ENCODE results near the gene NCAPH2.

The NCAPH2 gene

DNA sequence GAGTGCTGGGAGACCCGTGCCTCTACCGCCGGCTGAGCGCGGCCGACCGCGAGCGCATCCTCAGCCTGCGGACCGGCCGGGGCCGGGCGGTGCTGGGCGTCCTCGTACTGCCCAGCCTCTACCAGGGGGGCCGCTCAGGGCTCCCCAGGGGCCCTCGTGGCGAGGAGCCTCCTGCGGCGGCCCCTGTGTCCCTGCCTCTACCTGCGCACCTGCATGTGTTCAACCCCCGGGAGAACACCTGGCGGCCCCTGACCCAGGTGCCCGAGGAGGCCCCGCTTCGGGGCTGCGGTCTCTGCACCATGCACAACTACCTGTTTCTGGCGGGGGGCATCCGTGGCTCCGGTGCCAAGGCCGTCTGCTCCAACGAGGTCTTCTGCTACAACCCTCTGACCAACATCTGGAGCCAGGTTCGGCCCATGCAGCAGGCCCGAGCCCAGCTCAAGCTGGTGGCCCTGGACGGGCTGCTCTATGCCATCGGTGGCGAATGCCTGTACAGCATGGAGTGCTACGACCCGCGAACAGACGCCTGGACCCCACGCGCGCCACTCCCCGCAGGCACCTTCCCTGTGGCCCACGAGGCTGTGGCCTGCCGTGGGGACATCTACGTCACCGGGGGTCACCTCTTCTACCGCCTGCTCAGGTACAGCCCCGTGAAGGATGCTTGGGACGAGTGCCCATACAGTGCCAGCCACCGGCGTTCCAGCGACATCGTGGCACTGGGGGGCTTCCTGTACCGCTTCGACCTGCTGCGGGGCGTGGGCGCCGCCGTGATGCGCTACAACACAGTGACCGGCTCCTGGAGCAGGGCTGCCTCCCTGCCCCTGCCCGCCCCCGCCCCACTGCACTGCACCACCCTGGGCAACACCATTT lies 41.1 kb downstream of the NCAPH2 start:
- TF ChIP-seq, protein P1, sequence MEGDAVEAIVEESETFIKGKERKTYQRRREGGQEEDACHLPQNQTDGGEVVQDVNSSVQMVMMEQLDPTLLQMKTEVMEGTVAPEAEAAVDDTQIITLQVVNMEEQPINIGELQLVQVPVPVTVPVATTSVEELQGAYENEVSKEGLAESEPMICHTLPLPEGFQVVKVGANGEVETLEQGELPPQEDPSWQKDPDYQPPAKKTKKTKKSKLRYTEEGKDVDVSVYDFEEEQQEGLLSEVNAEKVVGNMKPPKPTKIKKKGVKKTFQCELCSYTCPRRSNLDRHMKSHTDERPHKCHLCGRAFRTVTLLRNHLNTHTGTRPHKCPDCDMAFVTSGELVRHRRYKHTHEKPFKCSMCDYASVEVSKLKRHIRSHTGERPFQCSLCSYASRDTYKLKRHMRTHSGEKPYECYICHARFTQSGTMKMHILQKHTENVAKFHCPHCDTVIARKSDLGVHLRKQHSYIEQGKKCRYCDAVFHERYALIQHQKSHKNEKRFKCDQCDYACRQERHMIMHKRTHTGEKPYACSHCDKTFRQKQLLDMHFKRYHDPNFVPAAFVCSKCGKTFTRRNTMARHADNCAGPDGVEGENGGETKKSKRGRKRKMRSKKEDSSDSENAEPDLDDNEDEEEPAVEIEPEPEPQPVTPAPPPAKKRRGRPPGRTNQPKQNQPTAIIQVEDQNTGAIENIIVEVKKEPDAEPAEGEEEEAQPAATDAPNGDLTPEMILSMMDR (IDR thresholded peaks at IDR 0.05; ENCODE audit: borderline replicate concordance, control extremely low read depth, extremely low read depth, insufficient read depth, missing control alignments): no peak
- peak; percentile 34 for DNase-seq (ENCODE audit: low spot score)
- in situ Hi-C loops (cut with MboI; ENCODE audit: low sequenced_read_pairs, unreplicated experiment): no loop called here

DNA sequence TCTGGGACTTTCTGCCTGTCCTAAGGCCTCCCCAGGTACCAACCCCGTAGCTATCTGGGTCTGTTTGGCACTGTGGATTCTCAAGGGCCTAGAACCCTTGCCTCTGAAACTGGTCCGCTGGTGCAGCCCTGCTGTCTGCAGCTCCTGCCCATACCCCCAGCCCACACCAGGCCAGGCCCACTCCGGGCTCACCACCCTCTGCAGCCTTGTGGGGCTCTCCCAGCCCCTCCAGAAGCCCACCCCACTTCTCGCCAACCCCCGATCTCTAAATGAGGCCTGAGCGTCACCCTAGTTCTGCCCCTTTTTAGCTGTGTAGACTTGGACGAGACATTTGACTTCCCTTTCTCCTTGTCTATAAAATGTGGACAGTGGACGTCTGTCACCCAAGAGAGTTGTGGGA lies 42.4 kb downstream of the NCAPH2 start:
- no peak for DNase-seq (ENCODE audit: low spot score)
- TF ChIP-seq, protein P1 (IDR thresholded peaks at IDR 0.05; ENCODE audit: borderline replicate concordance, control extremely low read depth, extremely low read depth, insufficient read depth, missing control alignments): no peak
- in situ Hi-C loops (cut with MboI; ENCODE audit: low sequenced_read_pairs, unreplicated experiment): no loop called here

- in situ Hi-C loops (cut with MboI; ENCODE audit: low sequenced_read_pairs, unreplicated experiment): no loop called here
Measured at GRCh38 chr22:50551160-50551752, 43.2 kb downstream of the NCAPH2 start.

DNA sequence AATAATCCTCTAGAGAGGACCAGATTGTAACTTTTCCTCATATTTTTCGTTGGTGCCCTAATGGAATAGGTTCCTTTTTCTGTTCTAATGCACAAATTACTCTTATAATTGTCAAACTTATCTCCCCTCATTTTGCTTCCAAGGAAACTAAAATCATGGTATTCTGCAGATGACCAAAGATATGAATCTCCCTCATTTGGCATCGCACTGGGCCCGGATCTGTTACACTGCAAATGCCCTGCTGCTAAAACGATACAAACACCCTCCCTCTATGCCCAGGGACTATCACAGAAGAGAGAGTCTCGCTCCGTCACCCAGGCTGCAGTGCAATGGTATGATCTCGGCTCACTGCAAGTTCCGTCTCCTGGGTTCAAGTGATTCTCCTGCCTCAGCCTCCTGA lies 45.3 kb downstream of the NCAPH2 start:
- TF ChIP-seq, protein P1 (IDR thresholded peaks at IDR 0.05; ENCODE audit: borderline replicate concordance, control extremely low read depth, extremely low read depth, insufficient read depth, missing control alignments): no peak
- DNase-seq (ENCODE audit: low spot score): no peak
- in situ Hi-C loops (cut with MboI; ENCODE audit: low sequenced_read_pairs, unreplicated experiment): no loop called here

More at GRCh38 chr22:50551160-50551752, 43.2 kb downstream of the NCAPH2 start:
- TF ChIP-seq, protein P1 (IDR thresholded peaks at IDR 0.05; ENCODE audit: borderline replicate concordance, control extremely low read depth, extremely low read depth, insufficient read depth, missing control alignments): no peak
- DNase-seq (ENCODE audit: low spot score): no peak

- TF ChIP-seq, protein P1 (IDR thresholded peaks at IDR 0.05; ENCODE audit: borderline replicate concordance, control extremely low read depth, extremely low read depth, insufficient read depth, missing control alignments): no peak
- in situ Hi-C loops (cut with MboI; ENCODE audit: low sequenced_read_pairs, unreplicated experiment): no loop called here
- no peak for DNase-seq (ENCODE audit: low spot score)
Measured at GRCh38 chr22:50556703-50557102, 48.7 kb downstream of the NCAPH2 start.

GRCh38 chr22:50560034-50560433 lies 52.0 kb downstream of the NCAPH2 start:
- TF ChIP-seq, protein P1 (IDR thresholded peaks at IDR 0.05; ENCODE audit: borderline replicate concordance, control extremely low read depth, extremely low read depth, insufficient read depth, missing control alignments): no peak
- in situ Hi-C loops (cut with MboI; ENCODE audit: low sequenced_read_pairs, unreplicated experiment): no loop called here
- no peak for DNase-seq (ENCODE audit: low spot score)
